ENCODE results near the gene CNTFR.

DNA sequence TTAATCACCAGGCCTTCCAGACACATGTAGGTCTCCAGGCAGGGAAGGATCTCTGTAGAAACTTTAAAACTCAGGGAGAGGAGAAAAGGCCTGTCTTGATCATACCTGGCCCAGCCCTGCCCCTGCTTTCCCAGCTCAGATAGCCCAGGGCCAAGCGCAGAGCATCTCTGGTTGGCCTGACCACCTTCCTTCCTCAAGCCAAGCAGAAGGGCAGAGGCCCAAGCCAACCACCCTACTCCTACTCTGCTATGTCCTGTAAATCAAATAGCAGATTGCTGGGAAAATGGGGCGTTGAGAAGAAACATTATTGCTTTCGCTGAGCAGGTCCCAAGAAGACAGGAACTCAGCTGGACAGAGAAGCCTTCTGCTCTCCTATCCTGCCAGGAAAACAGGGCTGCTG is 81.1 kb downstream of the CNTFR start:
- TF ChIP-seq EZH2 (IDR thresholded peaks at IDR 0.05; ENCODE audit: insufficient read depth, poor library complexity, severe bottlenecking) (no peak), EZH2phosphoT487 (IDR thresholded peaks at IDR 0.05; ENCODE audit: insufficient read depth, low read depth) (no peak)
